SK-MEL-5 (cell line): ENCODE results near the gene WFDC12. TPM values are rescaled to one million over a fixed set of nuclear protein-coding genes. Genes with fewer than 3 reads are reported as not detected.

Experiments
- DNase-seq: peaks from one replicate; pipeline ENCODE4 v3.0.0-alpha.2; 2016; ENCODE audit warnings: low read depth, low spot score
- in situ Hi-C: cut with HindIII; loops from 2 replicates; pipeline ENCODE4 v1.10.0; 2016; ENCODE audit warnings: low sequenced_read_pairs, high pct_unique_total_duplicates, low pct_unique_long_range_greater_than_20kb
- total RNA-seq: library from RNA; depleted of rRNA; stranded (reverse); fragments of >200 nt; shearing (Covaris generic); gene quantifications from 2 replicates; pipeline ENCODE4 v1.2.3, GENCODE V29; 2014

Gene WFDC12
- total RNA-seq, 1 experiment from 2014 or later: not detected

DNA sequence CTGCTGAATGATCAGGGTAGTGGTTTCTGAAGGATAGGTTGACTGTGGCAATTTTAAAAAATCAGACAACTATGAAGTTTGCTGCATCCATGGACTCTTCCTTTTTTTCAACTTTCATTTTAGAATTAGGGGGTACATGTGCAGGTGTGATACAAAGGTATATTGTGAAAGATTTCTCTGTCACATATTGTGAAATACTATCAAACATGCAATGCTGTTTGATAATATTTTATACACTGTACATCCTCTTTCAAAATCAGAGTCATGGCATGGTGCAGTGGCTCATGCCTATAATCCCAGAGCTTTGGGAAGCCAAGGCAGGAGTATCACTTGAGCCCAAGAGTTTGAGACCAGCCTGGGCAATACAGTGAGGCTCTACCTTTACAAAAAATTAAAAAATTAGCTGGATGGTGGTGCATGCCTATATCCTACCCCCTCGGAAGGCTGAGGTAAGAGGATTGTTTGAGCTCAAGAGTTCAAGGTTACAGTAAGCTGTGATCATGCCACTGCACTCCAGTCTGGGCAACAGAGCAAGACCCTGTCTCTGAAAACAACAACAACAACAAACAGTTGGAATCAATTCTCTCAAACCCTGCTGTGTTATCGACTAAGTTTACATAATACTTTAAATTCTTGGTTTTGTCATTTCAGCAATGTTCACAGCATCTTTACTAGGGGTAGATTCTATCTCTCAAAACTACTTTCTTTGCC, 4.6 kb downstream of the WFDC12 start:
- no peak for DNase-seq
- in situ Hi-C loops: no loop called here

GRCh38 chr20:45118028-45118427, 6.2 kb downstream of the WFDC12 start:
- no peak for DNase-seq
- in situ Hi-C loops: no loop called here

DNA sequence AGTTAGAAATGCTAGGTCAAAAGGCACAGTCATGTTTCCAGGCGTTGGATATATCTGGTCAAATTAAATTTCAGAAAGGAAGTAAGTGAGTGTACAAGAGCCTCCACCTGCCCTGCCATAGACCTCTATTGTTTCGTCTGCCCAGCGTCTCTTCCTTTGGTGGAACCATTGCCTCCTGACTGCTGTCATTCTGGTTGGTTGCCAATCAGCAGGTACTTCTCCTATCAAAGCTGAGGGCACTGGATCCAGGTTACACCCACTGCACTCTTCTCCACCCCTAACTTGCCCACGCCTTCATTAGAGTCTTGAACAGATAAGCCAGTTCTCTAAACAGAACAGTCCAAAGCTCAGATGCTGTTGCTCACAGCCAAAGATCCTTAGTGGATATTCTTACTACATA, 6.7 kb downstream of the WFDC12 start:
- in situ Hi-C loops: no loop called here
- no peak for DNase-seq

- DNase-seq: no peak
- in situ Hi-C loops: no loop called here
Measured at GRCh38 chr20:45115829-45116228, 8.4 kb downstream of the WFDC12 start.

- in situ Hi-C loops: no loop called here
- DNase-seq: no peak
Measured at GRCh38 chr20:45115386-45115774, 8.9 kb downstream of the WFDC12 start.

- in situ Hi-C loops: no loop called here
- no peak for DNase-seq
Measured at GRCh38 chr20:45114465-45115385, 9.5 kb downstream of the WFDC12 start, which contains the start of gene WFDC5. Gene WFDC5, minus strand, starts transcription at chr20:45115174. Its CDS starts 91 bp downstream, at chr20:45115083.

DNA sequence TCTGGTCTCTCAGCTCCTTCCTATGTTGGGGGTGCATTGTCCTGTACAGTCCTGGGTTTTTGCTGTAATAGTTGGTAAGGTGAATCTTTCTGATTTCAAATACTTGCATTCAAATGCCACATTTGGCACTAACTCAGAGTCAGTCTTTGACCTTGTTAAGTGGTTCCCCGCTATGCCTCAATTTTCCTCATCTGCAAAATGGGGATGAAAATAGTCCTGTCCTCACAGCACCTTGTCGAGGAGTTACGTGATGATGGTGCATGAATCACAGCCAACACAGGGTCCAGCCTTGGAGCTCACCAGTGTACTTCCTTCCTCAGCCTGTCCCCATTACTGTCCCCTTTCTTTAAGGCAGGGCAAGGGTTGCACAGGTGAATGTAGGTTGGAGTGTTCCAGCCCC, 10.4 kb downstream of the WFDC12 start:
- in situ Hi-C loops: no loop called here
- DNase-seq: no peak

DNA sequence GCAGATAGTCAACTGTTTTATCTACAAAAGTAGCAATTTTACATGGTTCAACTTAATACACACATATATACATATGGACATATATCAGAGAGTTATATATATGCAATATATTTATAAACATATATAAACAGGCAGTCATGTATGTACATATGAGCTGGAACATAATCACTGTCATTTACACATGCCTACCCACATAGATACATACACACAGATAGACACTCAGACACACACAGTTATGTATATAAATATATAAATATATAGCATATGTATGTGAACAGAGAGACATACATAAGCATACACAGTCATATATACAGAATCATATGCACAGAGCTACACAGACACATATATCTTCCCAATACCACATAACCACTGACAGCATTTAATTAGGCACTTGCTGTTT, 11.5 kb downstream of the WFDC12 start:
- no peak for DNase-seq
- in situ Hi-C loops: no loop called here

GRCh38 chr20:45111799-45112471, 12.3 kb downstream of the WFDC12 start:
- peak; percentile 62 for DNase-seq
- in situ Hi-C loops: no loop called here

DNA sequence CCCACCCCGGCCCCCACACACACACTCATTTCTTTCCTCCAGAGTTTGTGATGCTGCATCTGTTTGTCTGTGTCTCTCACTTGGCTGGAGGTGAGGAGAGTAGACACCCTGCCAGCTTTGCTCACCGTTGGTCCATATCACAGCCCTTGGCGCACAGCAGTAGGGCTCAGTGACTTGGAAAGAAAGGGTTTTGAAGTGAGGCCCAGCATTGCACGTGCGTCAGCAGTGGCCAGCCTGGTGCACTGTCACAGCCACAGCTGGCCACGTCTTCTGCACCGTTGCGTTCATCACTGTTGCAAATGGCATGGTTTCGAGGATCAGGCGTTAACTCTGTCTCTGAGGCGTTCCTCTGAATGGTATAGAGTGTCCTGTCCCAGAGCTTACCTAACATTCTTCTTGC, 13.0 kb downstream of the WFDC12 start:
- in situ Hi-C loops: no loop called here
- DNase-seq: no peak

DNA sequence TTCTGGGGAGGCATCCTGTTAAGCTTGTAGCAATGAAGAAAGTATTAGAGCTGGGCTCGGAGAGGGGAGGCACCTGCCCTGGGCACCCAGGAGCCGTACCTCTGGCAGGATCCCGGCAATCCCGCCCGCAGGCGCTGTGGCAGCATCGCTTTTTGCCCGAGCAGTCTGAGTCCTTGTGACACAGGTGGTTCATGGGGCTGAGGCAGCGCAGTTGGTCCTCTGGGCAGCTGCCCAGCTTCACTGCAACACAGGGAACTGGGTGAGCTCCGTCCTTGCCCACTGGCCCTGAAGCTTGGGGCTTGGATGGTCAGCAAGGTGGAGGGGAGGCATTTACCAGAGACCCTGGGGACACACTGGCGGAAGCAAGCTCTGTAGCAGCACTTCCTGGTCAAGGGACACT, 14.0 kb downstream of the WFDC12 start:
- in situ Hi-C loops: no loop called here
- no peak for DNase-seq

- in situ Hi-C loops: no loop called here
- no peak for DNase-seq
Measured at GRCh38 chr20:45109634-45110033, 14.6 kb downstream of the WFDC12 start.

GRCh38 chr20:45105317-45105716, 18.9 kb downstream of the WFDC12 start:
- in situ Hi-C loops: no loop called here
- DNase-seq: no peak

DNA sequence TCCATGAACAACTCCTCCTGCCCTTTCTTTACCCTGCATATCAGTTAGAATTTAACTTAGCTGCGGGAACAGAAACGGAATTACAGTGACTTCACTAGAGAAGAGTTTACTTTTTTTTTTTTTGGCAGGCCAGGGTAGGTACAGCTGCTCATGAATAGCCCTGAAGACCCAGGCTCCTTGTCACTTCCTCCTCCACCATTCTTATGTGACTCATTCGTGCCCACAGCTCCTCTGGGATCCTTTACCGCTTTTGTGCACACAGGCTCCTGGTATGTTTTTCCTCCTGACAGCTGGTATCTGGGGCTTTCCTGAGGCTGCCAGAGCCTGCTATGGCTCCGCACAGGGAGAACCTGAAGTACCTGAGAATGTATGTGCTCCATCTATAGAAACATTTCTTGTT, 19.5 kb downstream of the WFDC12 start:
- no peak for DNase-seq
- in situ Hi-C loops: no loop called here

- no peak for DNase-seq
- in situ Hi-C loops: no loop called here
Measured at GRCh38 chr20:45103072-45103471, 21.2 kb downstream of the WFDC12 start.

DNA sequence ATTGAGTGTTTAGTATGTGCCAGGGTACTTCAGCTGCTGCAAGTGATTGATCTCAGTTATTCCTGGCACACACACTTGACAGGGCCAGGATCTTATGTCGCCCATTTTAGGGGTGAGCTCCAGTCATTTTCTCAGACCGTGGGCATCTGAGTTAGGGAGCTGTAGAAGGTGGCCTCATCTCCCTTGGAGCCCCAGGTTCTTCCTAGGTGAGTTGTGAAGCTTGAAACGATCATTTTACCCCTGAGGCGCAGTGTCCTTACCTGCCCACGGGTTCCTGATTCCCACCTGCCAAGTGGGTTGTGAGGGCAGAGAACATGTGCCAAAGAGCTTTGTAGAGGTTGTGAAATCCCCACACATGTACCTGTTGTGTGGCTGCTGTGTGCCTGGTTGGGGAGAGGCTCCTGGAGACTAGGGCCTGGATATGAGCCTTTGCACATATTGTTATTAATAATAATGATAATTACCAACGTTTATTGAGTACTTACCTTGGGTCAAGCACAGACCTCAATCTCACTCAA, 22.9 kb downstream of the WFDC12 start:
- in situ Hi-C loops: no loop called here
- no peak for DNase-seq

GRCh38 chr20:45100563-45101245, 23.6 kb downstream of the WFDC12 start, which contains the start of gene KCNS1:
Gene KCNS1, minus strand, starts transcription at chr20:45101127. Its CDS starts 1,891 bp downstream, at chr20:45099236.
- no peak for DNase-seq
- in situ Hi-C loops: no loop called here
